HG02852 (cell line): ENCODE measurements around the gene TAF12.
A peak's percentile ranks its signal among the peaks of the same experiment; 100 is the strongest.
"Not testable (repeated sequence)": the region's sequence is repeated elsewhere in the genome, so short reads cannot be mapped to it uniquely, and the experiment has no call there.

Experiments
- ATAC-seq: cut with Tn5 transposase; IDR thresholded peaks from one replicate; pipeline ENCODE4 v1.9.1; 2021; ENCODE audit warnings: mild to moderate bottlenecking, moderate library complexity; ENCODE audit not compliant: unreplicated experiment

The TAF12 gene, protein sequence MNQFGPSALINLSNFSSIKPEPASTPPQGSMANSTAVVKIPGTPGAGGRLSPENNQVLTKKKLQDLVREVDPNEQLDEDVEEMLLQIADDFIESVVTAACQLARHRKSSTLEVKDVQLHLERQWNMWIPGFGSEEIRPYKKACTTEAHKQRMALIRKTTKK

DNA sequence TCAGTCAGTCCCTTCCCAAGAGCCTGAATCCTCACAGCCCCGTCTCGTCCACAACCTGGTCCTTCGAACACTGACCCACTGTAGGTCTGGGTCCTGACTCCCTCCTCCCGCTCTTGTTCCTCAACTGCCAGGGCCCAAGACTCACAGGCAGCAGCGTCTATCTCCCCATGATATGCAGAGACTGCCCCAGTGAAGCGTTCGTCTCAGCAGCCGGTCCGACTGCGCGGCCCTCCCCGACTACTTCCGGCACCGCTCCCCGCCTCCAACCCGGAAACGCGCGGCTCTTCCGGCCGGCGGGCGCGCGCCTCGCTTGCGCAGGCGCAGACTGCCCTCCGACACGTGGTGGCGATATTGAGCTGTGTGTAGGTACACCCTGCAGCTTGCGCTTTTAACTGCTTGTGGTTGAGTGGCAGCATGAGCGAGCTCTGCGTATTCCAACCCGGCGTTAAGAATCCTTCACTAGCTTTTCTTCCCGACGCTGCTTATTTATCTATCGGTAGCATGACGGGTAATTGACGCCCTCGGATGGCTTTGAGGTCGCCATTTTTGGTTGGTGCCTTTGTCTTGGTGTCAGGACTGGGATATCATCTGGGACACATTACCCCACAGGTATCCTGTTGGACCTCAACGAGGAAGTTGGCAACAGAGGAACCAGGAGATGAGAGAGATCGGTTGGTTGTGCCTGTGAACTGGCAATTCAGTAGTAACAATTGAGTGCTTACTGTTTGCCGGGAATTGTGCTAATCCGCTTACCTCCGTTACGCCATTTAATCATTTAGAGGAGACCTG is at the start of gene TAF12:
Gene TAF12, minus strand, starts transcription at position 221 of the 789 bp plus-strand sequence. CDS start 20,986 bp downstream, outside the sequence.
- peak; percentile 67 for ATAC-seq

DNA sequence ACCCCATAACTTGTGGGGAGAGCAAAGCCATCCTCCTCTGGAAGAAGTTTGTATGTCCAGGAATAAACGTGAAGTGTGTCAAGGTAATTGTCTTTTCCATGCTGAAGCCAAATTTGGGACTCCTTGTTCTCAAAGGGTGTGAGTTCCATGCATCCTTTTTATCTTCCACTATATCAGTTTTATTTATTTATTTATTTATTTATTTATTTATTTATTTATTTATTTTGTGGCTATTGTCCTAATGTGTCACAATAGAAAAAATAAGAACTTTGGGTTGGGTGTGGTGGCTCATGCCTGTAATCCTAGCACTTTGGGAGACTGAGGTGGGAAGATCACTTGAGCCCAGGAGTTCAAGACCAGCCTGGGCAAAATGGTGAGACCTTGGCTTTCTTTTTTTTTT is 48.8 kb upstream of the TAF12 start:
- ATAC-seq = not testable (repeated sequence)

DNA sequence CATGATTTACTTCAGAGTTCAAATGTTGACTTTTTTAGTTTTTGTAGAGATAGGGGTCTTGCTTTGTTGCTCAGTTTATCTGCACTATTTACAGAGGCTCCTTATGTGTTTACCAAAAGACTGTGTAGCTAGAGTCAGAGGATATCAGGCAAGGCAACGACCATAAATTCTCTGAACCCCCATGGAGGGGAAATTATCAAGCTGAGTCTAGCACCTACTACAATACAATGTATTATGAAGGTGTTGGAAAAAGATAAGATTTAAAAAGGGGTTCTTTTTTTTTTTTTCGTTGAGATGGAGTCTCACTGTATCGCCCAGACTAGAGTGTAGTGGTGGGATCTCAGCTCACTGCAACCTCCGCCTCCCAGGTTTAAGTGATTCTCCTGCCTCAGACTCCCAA is 42.1 kb upstream of the TAF12 start:
- no peak for ATAC-seq

DNA sequence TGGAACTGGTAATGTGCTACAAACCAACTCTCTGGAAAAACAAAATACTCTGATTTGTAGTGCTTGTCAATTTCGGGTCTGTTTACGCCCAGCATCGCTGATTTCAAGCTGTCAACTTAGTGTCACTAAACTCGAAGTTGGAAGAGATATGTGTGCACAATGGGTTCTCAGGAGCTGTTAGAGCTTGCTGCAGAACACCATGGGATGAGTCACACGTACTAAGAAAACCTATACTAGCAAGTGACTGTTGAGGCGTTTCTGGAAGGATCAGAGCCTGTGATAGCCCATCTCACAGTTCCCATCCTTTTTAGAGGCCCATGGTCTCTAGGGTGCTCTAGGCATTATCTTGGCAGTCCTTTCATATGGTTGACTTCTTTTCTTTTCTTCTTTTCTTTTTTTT is 40.0 kb upstream of the TAF12 start:
- ATAC-seq = no peak

DNA sequence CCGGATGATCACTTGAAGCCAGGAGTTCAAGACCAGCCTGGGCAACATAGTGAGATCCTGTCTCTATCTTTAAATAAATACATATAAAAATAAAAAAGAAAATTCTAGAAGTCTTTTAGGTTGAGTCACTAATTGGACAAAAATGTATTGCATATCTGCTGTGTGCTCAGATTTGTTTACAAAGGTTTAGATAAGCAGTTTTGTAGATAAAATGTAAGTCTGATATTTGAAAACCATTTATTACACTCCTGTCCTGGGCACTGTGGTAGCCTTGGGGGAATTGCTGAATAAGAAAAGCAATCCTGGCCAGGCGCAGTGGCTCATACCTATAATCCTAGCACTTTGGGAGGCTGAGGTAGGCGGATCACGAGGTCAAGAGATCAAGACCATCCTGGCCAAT is 37.3 kb upstream of the TAF12 start:
- no peak for ATAC-seq

DNA sequence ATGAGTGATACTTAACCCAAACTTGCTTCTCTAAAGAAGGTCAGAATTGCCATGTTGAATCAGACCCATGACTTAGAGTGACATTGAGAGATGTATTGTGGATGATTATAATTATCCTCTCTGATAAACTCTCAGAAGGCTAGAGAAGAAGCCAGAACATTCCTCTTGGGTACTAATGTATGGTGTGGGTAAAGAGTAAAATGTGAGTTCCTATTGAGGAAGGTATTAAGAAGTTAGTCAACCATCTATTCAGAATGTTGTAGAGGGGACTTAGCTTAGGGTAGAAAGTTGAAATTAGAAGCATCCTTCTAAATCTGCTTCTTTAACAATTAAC is 33.0 kb upstream of the TAF12 start:
- ATAC-seq = no peak

DNA sequence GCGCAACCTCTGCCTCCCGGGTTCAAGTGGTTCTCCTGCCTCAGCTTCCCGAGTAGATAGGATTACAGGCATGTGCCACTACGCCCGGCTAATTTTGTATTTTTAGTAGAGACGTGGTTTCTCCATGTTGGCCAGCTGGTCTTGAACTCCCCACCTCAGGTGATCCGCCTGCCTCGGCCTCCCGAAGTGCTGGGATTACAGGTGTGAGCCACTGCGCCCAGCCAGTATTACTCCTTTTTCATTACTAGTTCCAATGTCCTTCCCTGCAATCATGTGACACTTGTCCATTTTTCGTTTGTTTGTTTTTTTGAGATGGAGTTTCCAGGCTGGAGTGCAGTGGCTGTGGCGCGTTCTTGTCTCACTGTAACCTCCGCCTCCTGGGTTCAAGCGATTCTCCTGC is 30.1 kb upstream of the TAF12 start:
- not testable (repeated sequence) for ATAC-seq

DNA sequence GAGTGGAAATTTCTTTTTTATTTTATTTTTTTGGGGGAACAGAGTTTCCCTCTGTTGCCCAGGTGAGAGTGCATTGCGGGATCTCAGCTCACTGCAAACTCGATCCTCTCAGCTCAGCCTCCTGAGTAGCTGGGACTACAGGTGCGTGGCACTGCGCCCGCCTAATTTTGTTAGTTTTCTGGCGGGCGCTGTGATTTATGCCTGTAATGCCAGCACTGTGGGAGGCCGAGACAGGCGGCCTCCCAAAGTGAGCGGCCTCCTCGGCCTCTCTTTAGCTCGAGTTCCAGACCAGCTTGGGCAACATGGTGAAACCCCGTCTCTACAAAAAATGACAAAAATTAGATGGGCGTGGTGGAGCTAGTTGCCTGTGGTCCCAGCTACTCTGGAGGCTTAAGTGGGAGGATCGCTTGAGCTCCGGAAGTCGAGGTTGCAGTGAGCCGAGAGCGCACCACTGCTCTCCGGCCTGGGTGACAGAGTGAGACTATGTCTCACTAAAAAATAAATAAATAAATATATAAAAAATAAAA is 28.4 kb upstream of the TAF12 start:
- no peak for ATAC-seq

DNA sequence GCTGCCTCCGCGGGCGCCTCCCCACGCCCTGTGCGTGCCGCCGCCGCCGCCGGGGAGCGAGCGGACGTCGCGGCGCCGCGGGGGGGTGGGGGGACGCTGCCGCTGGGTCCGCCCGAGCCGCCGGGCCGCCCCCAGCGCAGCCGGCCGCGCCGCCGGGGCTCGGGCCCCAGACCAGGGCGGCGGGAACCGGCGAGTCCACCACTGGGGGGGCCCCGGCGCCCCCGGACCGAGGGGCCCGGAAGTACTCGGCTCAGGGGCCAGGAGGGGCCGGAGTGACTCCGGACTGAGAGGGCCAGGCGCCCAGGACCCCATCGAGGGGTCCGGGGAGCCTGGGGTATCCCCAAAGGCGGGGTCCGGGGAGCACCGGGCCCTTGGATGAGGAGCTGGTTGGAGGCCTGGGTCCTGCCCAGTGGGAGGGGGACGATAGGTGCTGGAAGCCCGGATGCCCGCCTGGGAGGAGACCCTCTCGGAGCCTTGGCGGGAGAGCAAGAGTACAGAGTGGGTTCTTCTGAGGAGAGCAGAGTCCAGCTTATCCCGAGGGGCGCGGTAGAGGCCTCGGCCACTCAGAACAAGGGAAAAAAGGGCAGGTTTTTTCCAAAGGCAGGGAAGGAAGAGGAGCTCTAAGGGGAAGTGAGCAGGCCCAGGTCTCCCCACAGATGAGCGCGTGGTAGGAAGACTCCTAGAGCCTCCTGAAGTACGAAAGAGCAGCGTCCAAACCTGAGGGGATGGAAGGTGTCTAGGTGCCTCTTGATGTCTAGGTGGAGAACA is 26.3 kb upstream of the TAF12 start:
- ATAC-seq = peak; percentile 52

DNA sequence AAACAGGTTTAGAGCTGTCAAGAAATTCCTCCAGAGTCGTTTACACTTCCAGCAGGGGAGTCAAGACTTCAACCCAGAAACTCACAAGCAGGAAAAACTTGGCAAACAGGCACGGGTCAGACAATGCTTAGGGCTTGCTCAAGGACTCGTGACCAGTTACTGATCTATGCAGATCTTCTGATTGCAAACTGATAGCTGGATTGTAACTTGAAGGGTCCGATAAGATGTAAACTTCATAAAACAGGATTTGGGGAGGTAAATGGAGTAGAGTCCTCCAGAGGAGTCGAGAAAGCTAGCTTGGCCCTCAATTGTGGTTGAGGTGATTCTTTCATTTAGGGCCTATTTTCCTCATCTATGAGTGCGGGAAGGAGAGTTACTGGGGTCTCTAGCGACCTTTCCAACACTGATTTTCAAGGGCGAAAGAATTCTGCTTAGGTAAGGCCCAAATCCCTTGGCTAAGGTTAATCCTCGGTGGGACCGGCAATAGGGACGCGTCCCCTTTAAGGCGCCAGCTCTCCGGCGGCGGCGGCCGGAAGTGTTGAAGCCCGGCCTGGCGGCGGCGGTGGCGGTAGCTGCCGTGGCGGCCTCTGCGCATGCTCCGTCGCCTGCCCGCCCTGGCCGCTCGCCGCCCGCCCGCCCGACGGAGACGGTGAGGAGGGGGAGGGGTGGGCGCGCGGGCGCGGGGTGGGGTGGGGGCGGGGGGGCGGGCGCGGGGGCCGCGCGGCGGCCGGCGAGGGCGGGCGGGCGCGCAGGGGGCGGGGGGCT is 25.5 kb upstream of the TAF12 start, which contains the start of gene GMEB1:
Gene GMEB1, plus strand, starts transcription at position 594 of the 765 bp plus-strand sequence. CDS start 14,829 bp downstream, outside the sequence.
- peak; percentile 67 for ATAC-seq

DNA sequence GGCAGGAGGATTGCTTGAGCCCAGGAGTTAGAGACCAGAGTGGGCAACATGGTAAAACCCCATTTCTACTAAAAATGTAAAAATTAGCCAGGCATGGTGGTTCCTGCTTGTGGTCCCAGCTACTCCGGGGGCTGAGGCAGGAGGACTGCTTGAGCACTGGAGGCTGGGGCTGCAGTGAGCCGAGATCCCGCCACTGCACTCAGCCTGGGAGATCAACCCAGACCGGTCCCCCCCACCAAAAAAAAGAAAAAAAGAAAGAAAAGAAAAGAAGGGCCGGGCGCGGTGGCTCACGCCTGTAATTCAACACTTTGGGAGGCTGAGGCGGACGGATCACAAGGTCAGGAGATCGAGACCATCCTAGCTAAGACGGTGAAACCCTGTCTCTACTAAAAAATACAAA is 23.9 kb upstream of the TAF12 start:
- no peak for ATAC-seq

DNA sequence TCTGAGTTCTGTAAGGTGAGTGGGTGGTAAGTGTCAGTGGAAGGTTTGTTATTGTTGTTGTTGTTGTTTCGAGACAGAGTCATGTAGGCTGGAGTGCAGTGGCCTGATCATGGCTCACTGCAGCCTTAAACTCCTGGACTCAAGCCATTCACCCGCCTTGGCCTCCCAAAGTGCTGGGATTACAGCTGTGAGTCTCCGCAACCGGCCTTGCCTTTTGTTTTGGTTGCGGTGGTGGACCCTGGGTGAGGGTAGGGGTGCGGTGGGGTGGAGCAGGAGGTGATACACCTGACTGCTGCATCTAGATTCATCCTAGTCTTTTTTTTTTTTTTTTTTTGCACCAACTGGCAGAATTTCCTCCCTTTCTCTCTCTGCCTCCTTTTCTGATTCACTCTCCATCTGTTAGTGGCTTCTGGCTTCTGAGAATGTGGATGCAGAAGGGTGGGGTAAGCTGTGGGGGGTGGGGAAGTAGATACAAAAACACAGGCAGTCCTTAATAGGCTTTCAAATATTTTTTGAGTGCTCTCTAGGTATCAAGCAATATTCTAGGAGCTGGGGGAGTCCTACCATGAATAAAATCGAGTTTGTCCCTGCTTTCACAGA is 21.1 kb upstream of the TAF12 start:
- ATAC-seq = no peak

DNA sequence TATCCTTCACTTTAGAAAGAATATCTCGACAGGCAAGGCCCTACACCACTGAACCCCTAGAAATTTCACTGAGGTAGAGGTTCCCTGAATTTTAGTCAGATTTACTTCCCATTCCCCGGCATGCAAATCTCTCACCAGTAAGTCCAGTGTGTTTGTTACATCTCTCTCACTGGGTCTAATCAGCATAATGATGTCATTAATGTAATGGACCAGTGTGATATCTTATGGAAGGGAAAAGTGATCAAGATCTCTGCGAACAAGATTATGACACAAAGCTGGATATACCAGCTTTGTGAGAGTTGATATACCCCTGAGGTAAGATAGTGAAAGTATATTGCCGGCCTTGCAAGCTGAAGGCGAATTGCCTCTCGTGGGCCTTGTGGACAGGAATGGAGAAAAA is 13.5 kb upstream of the TAF12 start:
- no peak for ATAC-seq

DNA sequence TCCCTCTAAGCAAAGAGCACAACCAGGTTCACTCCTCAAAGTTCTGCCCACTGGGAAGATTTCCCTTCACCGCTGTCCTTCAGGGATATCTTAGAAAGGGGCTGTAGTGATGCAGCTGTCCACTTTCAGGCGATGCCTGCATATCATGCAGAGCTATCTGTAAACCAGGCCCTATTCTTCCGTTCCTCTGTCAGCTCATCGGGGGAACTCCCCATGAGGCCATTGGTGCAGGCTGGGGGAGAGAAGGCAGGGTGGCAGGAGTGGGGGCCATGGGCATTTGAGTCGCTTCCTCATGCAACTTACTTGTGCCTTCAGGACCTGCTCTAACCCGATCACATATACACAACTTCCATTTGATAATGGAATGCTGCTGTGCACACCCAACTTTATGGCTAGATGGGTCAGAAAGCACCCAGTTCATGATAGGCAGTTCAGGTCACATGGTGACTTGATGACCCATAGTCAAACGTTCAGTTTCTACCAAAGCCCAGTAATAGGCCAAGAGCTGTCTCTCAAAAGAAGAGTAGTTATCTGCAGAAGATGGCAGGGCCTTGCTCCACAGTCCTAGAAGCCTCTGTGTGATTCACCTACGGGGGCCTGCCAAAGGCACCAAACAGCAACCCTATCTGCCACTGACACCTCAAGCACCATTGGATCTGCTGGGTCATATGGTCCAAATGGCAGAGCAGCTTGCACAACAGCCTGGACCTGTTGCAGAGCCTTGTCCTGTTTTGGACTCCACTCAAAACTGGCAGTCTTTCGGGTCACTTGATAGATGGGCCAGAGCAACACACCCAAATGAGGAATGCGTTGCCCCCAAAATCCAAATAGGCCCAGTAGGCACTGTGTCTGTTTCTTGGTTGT is 12.8 kb upstream of the TAF12 start:
- ATAC-seq = not testable (repeated sequence)

DNA sequence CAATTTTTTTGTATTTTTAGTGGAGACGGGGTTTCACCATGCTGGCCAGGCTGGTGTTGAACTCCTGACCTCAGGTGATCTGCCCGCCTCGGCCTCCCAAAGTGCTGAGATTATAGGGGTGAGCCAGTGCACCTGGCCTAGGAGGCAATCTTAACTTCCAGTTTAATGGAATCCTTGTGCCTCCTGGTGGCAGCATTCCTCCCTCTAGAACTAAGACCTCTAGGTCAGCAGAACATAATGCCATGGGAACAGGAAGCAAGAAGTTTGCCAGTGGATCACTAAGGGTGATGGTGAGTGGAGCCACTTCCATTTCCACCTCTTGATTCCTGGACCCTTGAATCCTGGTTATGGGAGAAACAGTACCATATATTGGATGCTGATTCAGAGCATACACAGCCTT is 11.0 kb upstream of the TAF12 start:
- ATAC-seq = not testable (repeated sequence)

DNA sequence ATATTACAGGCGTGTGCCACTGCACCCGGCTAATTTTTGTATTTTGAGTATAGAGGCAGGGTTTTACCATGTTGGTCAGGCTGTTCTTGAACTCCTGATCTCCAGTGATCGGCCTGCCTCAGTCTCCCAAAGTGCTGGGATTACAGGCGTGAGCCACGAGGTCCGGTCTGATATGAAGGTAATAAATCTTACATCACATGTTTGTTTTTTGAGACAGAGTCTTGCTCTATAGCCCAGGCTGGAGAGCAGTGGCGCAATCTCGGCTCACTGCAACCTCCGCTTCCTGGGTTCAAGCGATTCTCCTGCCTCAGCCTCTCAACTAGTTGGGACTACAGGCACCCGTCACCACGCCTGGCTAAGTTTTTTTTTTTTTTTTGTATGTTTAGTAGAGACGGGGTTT is 10.2 kb upstream of the TAF12 start:
- ATAC-seq = not testable (repeated sequence)

DNA sequence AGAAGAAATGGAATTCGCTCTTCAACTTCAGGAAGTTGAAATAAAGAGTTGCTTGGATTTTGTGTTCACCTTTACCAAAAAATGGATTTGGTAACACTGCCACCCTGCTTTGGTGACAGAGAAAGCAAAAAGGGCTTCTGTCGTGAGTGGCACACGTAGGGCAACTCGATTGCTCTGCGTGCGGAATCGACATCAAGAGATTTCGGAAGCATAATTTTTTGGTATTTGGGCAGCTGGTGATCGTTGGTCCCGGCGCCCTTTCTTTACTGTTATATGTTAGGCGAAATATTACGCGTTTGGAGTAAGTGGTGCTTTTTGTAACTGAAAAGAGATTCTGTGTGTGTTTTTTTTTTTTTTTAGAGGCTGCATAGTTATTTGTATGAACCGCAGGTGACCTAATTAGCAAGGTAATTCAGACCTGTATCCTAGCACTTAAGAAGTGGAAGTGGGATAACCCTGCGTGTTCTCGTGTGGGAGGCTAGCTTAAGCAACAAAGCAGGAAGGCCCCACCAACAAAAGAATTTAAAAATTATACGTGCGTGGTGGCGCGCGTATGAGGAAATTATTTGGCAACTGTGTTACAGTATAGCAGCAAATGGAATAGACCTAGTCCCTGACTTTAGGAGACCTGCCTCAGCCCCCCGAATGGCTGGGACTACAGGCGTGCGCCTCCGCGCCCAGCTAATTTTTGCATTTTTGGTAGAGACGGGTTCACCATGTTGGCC is 5.8 kb upstream of the TAF12 start, which contains the start of gene RNU11:
Gene RNU11, plus strand, starts transcription at position 127 of the 725 bp plus-strand sequence.
- ATAC-seq = peak; percentile 56

DNA sequence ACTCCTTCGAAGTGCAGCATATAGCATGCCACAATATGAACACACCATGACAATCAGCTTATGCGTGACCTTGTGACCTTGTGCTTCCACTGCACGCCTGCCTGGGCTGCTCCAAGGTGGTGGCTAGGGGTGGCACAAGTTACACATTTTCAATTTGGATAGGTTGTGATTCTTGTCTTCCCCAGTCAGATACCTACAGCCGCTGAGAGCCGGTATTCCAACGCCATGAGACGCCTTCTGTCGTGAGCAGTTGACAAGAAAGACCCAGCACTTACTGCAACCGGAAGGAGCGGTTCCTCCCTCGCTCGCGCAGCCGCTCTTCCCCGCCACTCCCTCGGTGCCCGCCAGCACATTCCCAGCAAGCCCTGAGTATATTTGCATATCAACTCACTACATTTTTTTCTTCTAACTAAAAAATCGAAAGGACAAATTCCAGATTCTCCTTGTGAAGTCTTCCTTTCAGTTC is 5.2 kb upstream of the TAF12 start:
- ATAC-seq = peak; percentile 63

DNA sequence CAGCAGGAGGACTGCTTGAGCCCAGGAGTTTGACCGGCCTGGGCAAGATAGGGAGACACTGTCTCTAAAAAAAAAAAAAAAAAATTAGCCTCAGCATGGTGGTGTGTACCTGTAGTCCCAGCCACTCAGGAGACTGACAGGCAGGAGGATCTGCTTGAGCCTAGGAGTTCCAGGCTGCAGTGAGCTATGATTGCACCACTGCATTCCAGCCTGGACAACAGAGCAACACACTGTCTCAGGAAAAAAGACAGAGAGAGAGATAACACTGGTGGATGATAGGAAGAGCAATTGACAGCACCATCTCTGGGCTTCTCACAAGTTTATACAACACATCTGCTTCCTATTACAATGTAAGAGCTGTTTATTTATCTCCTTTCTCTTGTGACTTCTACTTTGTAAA is 3.2 kb upstream of the TAF12 start:
- no peak for ATAC-seq
